NCI-H69 (cell line): Measurements from ENCODE around the gene NAP1L4.

ENCODE experiments used
- DNase-seq: peaks from one replicate; lab custom pipeline; 2025; lab: John Stamatoyannopoulos, UW

Gene NAP1L4

GRCh38 chr11:2909133-2909902, 82.8 kb downstream of the NAP1L4 start:
- no peak for DNase-seq

DNA sequence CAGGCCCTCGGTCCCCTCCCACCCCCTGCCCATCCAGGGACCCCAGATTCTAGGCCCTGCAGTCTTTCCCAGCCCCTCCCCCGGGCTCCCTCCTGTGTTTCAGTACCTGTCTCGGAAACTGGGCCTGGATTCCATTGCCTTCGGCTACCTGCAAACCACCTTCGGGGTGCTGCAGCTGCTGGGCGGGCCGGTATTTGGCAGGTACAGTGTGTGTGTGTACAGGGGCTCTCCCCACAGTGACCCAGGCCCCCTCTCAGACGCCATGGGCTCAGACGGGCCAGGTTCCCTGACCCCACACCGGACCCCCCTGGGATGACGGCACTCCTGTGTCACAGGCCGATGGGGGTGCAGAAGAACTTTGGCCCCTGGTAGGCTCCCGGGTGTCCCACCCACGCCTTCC, 84.0 kb downstream of the NAP1L4 start:
- DNase-seq, result no peak

DNA sequence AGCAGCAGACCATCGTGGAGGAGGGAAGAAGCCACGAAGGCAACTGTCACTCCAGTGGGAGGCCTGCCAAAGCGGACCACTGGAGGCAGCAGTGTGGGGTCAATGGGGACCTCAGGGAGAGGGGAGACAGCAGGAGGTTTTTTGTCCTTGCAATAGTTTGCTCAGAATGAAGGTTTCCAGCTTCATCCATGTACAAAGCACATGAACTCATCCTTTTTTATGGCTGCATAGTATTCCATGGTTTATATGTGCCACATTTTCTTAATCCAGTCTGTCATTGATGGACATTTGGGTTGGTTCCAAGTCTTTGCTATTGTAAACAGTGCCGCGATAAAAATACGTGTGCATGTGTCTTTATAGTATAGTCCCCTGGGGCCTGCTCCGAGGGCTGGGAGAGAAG, 86.8 kb downstream of the NAP1L4 start:
- peak; percentile 28 for DNase-seq

- peak; percentile 47 for DNase-seq
These were observed 87.7 kb downstream of the NAP1L4 start for GRCh38 chr11:2904153-2905052.

GRCh38 chr11:2903672-2904011, 88.5 kb downstream of the NAP1L4 start:
- DNase-seq, result no peak

GRCh38 chr11:2902784-2903671, 89.1 kb downstream of the NAP1L4 start:
- DNase-seq, result no peak

DNA sequence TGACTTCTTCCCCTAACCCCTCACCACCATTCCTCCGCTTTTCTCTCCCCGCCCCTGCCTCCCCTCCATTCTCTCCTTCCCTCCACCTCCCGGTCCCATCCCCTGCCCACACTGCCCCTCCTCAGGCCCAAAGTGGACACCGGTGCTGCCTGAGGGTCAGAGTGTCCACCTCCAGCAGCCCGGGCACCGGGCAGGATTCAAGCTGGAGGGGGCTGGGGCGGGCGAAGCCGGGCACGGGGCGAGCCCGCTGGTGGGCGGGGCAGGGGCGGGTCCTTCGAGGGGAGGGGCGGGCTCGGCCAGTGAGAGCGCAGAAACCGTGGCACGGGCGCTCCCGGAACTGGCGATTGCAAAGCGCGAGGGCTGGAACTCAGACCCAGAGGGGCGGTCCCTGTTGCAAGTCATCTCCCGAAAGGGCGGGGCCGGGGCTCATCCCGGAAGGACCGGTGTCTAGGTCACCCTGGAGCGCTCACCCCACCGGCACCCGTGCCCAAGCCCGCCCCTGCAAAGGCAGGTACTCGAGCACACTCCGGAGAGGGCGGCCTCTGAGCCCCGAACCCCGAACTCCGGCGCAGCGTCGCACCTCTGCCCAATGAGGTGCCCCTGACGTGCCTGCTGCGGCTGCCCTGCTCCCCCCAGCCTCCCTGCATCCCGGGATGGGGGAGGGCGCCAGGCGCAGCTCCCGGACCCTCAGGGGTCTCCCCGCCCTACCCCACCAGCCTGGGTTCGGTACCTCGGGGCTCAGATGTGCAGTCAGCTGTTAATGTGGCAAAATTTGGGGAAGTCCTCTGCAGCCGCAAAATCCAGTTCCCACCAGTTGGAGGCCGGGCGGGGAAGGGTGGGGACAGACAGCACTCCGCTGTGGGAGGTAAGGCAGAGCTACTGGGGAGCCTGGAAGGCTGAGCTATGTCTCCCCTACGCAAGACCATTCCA, 90.0 kb downstream of the NAP1L4 start:
- peak; percentile 96 for DNase-seq

DNA sequence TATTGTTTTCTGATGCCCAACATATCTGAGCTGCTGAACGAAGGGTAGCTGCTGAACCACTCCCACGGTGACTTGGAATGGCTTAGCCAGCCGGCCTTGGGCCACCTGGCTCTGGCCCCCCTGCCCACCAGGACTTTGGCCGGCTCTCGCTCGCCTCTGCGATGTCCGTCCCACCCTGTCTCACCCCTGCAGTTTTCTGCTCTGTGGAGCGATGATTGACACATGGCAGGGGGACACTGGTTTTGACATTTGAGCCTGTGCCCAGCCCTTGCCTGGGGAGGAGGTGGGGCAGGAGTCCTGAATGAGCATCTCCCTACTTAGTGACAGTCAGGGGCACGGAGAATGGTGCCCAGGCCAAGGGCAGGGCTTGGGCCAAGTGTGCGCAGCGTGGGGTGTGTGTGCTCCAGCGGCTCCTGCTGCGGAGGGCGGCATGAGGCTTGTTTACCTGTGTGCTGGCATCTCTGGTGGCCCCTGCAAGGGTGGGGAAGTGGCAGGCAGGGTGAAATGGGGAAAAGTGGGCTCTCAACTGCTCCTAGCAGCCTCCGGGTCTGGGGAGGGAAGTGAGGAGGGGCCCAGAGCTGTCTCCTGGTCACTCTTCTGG, 90.8 kb downstream of the NAP1L4 start:
- no peak for DNase-seq

- DNase-seq, result no peak
These were observed 92.9 kb downstream of the NAP1L4 start for GRCh38 chr11:2899080-2899783.

DNA sequence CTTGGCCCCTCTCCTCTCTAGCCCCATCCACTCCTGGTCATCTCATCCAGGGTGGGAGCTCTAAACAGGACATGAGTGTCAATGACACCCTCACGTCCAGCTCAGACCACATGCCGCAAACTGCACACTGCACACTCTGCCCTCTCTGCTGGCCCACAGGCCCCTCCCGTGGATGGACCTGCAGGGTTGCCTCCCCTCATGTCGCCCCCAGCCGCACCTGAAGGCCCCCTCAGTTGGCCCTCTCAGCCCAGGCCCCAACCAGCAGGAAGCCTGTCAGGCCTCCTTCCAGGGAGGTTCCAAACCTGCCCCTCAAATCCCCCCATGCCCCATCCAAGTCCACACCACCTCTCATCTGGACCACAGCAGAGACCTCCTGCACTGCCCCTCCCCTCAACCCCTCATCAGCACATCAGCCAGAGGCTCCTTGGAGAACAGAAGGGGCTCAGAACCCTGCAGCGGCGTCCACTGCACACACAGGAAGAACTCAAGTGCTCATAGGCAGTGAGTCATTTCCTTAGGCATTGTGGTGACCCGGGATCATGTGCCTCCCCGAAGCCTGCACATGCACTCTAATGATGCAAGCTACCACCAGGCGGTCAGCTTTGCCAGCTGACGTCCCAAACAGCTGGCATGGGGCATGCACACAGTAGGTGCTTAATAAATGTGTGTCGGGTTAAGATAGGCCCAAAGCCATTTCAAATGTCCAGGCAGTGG, 93.6 kb downstream of the NAP1L4 start:
- DNase-seq, result no peak

DNA sequence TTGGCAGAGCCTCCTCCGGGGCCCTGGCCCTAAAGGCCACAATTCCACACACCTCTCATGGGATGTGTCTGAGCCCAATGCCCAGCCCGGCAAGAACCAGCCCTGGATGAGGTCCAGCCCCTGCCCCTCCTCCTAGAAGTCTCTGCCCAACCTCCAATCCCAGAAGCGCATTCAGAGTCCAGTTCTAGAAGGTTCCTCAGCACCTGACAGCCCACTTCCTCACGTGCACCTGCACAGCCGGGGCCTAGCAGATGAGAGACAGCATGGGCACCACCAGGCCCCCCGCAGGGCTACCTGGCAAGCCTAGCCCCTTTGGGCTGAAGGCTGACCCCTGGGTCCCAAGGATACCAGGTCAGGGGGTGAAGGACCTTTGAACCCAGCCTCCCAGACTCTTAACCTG, 95.1 kb downstream of the NAP1L4 start:
- DNase-seq, result no peak

DNA sequence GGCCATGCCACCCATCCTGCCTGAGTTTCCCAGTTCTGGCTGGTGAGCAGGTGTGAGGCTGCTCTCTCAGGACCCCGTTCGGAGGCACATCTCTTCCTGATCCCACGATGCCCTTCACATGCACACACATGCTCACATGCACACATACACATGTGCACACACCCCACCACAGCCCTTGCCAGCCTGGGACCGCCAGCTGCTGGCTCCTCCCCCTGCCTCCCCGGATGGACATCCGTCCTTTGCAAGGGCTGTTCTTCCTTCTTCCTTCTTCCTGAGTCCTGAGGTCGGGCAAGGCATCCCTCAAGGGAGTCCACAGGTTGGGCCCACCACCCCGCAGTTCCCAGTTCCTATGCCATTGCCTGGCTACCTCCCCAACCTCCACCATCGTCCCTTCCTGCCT, 96.1 kb downstream of the NAP1L4 start:
- no peak for DNase-seq
